HG03571 (cell line): Measurements from ENCODE around the gene FRMD8.
A peak's percentile ranks its signal among the peaks of the same experiment; 100 is the strongest.
"Not testable (repeated sequence)": the region's sequence is repeated elsewhere in the genome, so short reads cannot be mapped to it uniquely, and the experiment has no call there.

ENCODE experiments used
- ATAC-seq: cut with Tn5 transposase; IDR thresholded peaks from one replicate; pipeline ENCODE4 v1.9.1; 2021; ENCODE audit not compliant: unreplicated experiment

The FRMD8 gene

GRCh38 chr11:65411681-65412070 lies 25.2 kb downstream of the FRMD8 start:
- ATAC-seq = no peak

GRCh38 chr11:65412271-65413076 lies 26.0 kb downstream of the FRMD8 start:
- ATAC-seq = no peak

- ATAC-seq = not testable (repeated sequence)
Observed at GRCh38 chr11:65413077-65413664, 26.7 kb downstream of the FRMD8 start.

GRCh38 chr11:65414776-65415498 lies 28.5 kb downstream of the FRMD8 start:
- no peak for ATAC-seq

GRCh38 chr11:65415499-65416340 lies 29.3 kb downstream of the FRMD8 start:
- no peak for ATAC-seq

GRCh38 chr11:65416341-65416824 lies 29.9 kb downstream of the FRMD8 start:
- ATAC-seq = peak; percentile 36

GRCh38 chr11:65416841-65417701 lies 30.6 kb downstream of the FRMD8 start:
- ATAC-seq = no peak

- no peak for ATAC-seq
Observed at GRCh38 chr11:65417702-65418430, 31.4 kb downstream of the FRMD8 start.

- ATAC-seq = no peak
Observed at GRCh38 chr11:65418431-65418680, 31.9 kb downstream of the FRMD8 start.

GRCh38 chr11:65418681-65419459 lies 32.4 kb downstream of the FRMD8 start:
- peak; percentile 40 for ATAC-seq

- ATAC-seq = no peak
Observed at GRCh38 chr11:65419460-65419771, 33.0 kb downstream of the FRMD8 start.

- no peak for ATAC-seq
Observed at GRCh38 chr11:65419772-65420481, 33.5 kb downstream of the FRMD8 start.

- no peak for ATAC-seq
Observed at GRCh38 chr11:65420506-65420905, 34.1 kb downstream of the FRMD8 start.

- ATAC-seq = no peak
Observed at GRCh38 chr11:65420979-65421793, 34.7 kb downstream of the FRMD8 start.

GRCh38 chr11:65421794-65422632 lies 35.6 kb downstream of the FRMD8 start:
- ATAC-seq = peak; percentile 18

GRCh38 chr11:65422633-65423515 lies 36.4 kb downstream of the FRMD8 start, which contains the start of gene NEAT1:
NEAT1 (plus strand) TSS chr11:65422798.
- ATAC-seq = no peak
